Suprapubic skin (tissue), 4 donors: ENCODE results near the gene ADAT2. TPM values are rescaled to one million over a fixed set of nuclear protein-coding genes. Genes with fewer than 3 reads are reported as not detected.

ENCODE experiments used
- DNase-seq, 2 donors: peaks; one replicate each; pipeline ENCODE4 v3.0.0-alpha.2; 2019; ENCODE audit warnings: low spot score in 2 of 2
- H3K27ac ChIP-seq: fragments of 200-600 bp; sonication (generic); one replicate; pipeline ENCODE4 v1.5.1; 2019
- H3K27me3 ChIP-seq: fragments of 200-600 bp; sonication (generic); one replicate; pipeline ENCODE4 v1.5.1; 2019
- H3K36me3 ChIP-seq: fragments of 200-600 bp; sonication (generic); one replicate; pipeline ENCODE4 v1.5.1; 2019
- H3K4me1 ChIP-seq: fragments of 200-600 bp; sonication (generic); one replicate; pipeline ENCODE4 v1.5.1; 2019
- H3K4me3 ChIP-seq: fragments of 200-600 bp; sonication (generic); one replicate; pipeline ENCODE4 v1.5.1; 2019; ENCODE audit warnings: mild to moderate bottlenecking
- H3K9me3 ChIP-seq: fragments of 200-600 bp; sonication (generic); one replicate; pipeline ENCODE4 v1.5.1; 2019
- CTCF ChIP-seq, 2 donors: fragments of 200-600 bp in 1 of 2; fragments of 450-650 bp in 1 of 2; sonication (generic) in 1 of 2; IDR thresholded peaks; one replicate each; pipeline ENCODE4 v1.5.1; 2016 to 2019; ENCODE audit warnings: antibody characterized with exemption in 2 of 2, mild to moderate bottlenecking in 1 of 2, moderate library complexity in 1 of 2
- EP300 ChIP-seq: sonication (generic); formaldehyde crosslinking; IDR thresholded peaks from one replicate; pipeline ENCODE4 v1.6.1; 2017; ENCODE audit warnings: antibody characterized with exemption
- POLR2A ChIP-seq, 2 donors: fragments of 450-650 bp; IDR thresholded peaks; one replicate each; pipeline ENCODE4 v1.6.1; 2017; ENCODE audit warnings: antibody characterized with exemption in 2 of 2, mild to moderate bottlenecking in 2 of 2, moderate library complexity in 2 of 2
- POLR2AphosphoS5 ChIP-seq, 3 donors: sonication (generic); formaldehyde crosslinking; IDR thresholded peaks; one replicate each; pipeline ENCODE4 v1.6.1; 2017; ENCODE audit warnings: antibody characterized with exemption in 3 of 3
- WGBS: methylation state at CpG from one replicate; pipeline ENCODE4 v1.1.5; 2018; 5-methylcytosine and 5-hydroxymethylcytosine counted together
- total RNA-seq, 4 donors: library from RNA; depleted of rRNA; stranded (reverse); fragments of >200 nt; gene quantifications; one replicate each; pipeline ENCODE4 v1.1.0, GENCODE V29; 2016

ADAT2 gene
- total RNA-seq, 4 donors from 2014 or later = 7.2 to 13.7 (median 8.1) TPM

GRCh38 chr6:143376861-143377260 lies 73.6 kb downstream of the ADAT2 start:
- H3K4me1 ChIP-seq = no peaks in the 10 kb centered on the region
- no peak overlapping the region for H3K27ac ChIP-seq
- no peaks in the 10 kb centered on the region for H3K36me3 ChIP-seq
- TF ChIP-seq EP300 = no peak
- TF ChIP-seq POLR2A (IDR thresholded peaks at IDR 0.05) = no peak
- TF ChIP-seq CTCF (IDR thresholded peaks at IDR 0.05) = no peak
- TF ChIP-seq POLR2AphosphoS5 (IDR thresholded peaks at IDR 0.05) = no peak
- no peak overlapping the region for H3K4me3 ChIP-seq
- H3K9me3 ChIP-seq = no peaks in the 10 kb centered on the region
- DNase-seq = no peak
- H3K27me3 ChIP-seq = no peaks in the 10 kb centered on the region

- TF ChIP-seq POLR2AphosphoS5 (IDR thresholded peaks at IDR 0.05) (no peak), EP300 (no peak), POLR2A (IDR thresholded peaks at IDR 0.05) (no peak), CTCF (IDR thresholded peaks at IDR 0.05) (no peak)
- Histone ChIP-seq H3K4me1 (no peaks in the 10 kb centered on the region), H3K36me3 (no peaks in the 10 kb centered on the region), H3K9me3 (no peaks in the 10 kb centered on the region), H3K27me3 (no peaks in the 10 kb centered on the region), H3K27ac (no peak overlapping the region), H3K4me3 (no peak overlapping the region)
- WGBS = 96% methylated on average over 3 of the region's 3 CpGs
- no peak for DNase-seq
These were observed 74.1 kb downstream of the ADAT2 start for GRCh38 chr6:143376375-143376774.

GRCh38 chr6:143375022-143375585 lies 75.4 kb downstream of the ADAT2 start:
- Histone ChIP-seq H3K27me3 (no peaks in the 10 kb centered on the region), H3K4me3 (no peak overlapping the region), H3K36me3 (no peaks in the 10 kb centered on the region), H3K9me3 (no peaks in the 10 kb centered on the region), H3K4me1 (no peaks in the 10 kb centered on the region), H3K27ac (no peak overlapping the region)
- DNase-seq = no peak
- WGBS = 76% methylated on average over 5 of the region's 5 CpGs
- TF ChIP-seq EP300 (no peak), POLR2AphosphoS5 (IDR thresholded peaks at IDR 0.05) (no peak), POLR2A (IDR thresholded peaks at IDR 0.05) (no peak), CTCF (IDR thresholded peaks at IDR 0.05) (no peak)

GRCh38 chr6:143374014-143374413 lies 76.5 kb downstream of the ADAT2 start:
- H3K27ac ChIP-seq = no peak overlapping the region
- no peak for DNase-seq
- no peaks in the 10 kb centered on the region for H3K9me3 ChIP-seq
- H3K4me1 ChIP-seq = no peaks in the 10 kb centered on the region
- no peaks in the 10 kb centered on the region for H3K36me3 ChIP-seq
- TF ChIP-seq POLR2A (IDR thresholded peaks at IDR 0.05) (no peak), EP300 (no peak), CTCF (IDR thresholded peaks at IDR 0.05) (no peak), POLR2AphosphoS5 (IDR thresholded peaks at IDR 0.05) (no peak)
- no peaks in the 10 kb centered on the region for H3K27me3 ChIP-seq
- H3K4me3 ChIP-seq = no peak overlapping the region
- 56% methylated on average over 2 of the region's 2 CpGs for WGBS

Other genes with a start within 250 kb of the ADAT2 start
- 10 to 100 TPM; 22.3 to 29.0 (median 24.2) TPM for gene PEX3, start 110 bp upstream of the ADAT2 start, total RNA-seq
- 10 to 100 TPM in 2 of 4 donors, 1 to 10 TPM in 2; 4.7 to 15.5 (median 10.8) TPM for gene FUCA2, start 61.0 kb upstream of the ADAT2 start, total RNA-seq
- 10 to 100 TPM; 11.9 to 31.5 (median 20.9) TPM for gene PHACTR2, start 227.3 kb upstream of the ADAT2 start, total RNA-seq